Measurements from ENCODE around the gene GNG14. TPM values are rescaled to one million over a fixed set of nuclear protein-coding genes. Genes with fewer than 3 reads are reported as not detected.

GNG14 gene
- total and polyA plus RNA-seq, 2 of the 4 experiments (the other 2 are of a cell fraction), result not detected

GRCh38 chr19:12727745-12728433 lies 40.1 kb downstream of the GNG14 start:
- ATAC-seq (ENCODE audit: low read depth), result no peak
- no peak overlapping the region for H2BK5ac ChIP-seq (ENCODE audit: low read depth, low read length, poor library complexity, severe bottlenecking)
- ChIA-PET POLR2A (ENCODE audit: unreplicated experiment) (no interaction called here), CTCF (no interaction called here)
- no peak overlapping the region for H3K27ac ChIP-seq (ENCODE audit: insufficient read depth, low read length)
- intact Hi-C loops (cut with micrococcal nuclease) (no loop called here), dilution Hi-C loops (cut with HindIII; ENCODE audit: low sequenced_read_pairs, unreplicated experiment) (no loop called here), in situ Hi-C loops (cut with MboI; ENCODE audit: low sequenced_read_pairs) (no loop called here)
- WGBS, 2 experiments (ENCODE audit: extremely low coverage in 2 of 2, insufficient read length in 1 of 2), result 100% methylated on average over 3 of the region's 9 CpGs; no CpG with 5 or more reads in 1 of the 2 experiments
- no peak overlapping the region for H4K91ac ChIP-seq (ENCODE audit: insufficient read depth, low read depth, low read length)
- H3K56ac ChIP-seq (ENCODE audit: extremely low read depth, insufficient read depth, low read length), result no peak overlapping the region
- no peak overlapping the region for H3K9ac ChIP-seq (ENCODE audit: low read depth, low read length)
- no peak for DNase-seq
- no peak overlapping the region for H4K8ac ChIP-seq (ENCODE audit: low read depth in 2 of 2, low read length in 2 of 2)
- H3K9me1 ChIP-seq (ENCODE audit: insufficient read depth, low read length), result peaks cover 4% of the 10 kb centered on the region; the same call in 1 of the 2 replicates
- no peaks in the 10 kb centered on the region for H3K27me3 ChIP-seq (ENCODE audit: control insufficient read depth, insufficient read depth, low read length)
- no peak overlapping the region for H3K23ac ChIP-seq (ENCODE audit: low read depth, low read length)
- H3K4me3 ChIP-seq (ENCODE audit: insufficient read depth, low read depth, low read length), result no peak overlapping the region
- H3K4me2 ChIP-seq (ENCODE audit: low read depth, low read length), result no peak overlapping the region
- peak overlapping the region; percentile 81 for H2AK9ac ChIP-seq (replicated peaks; ENCODE audit: low read depth, low read length, poor library complexity)
- H2BK15ac ChIP-seq (ENCODE audit: low read depth, low read length), result no peak overlapping the region
- no peak overlapping the region for H4K5ac ChIP-seq (ENCODE audit: low read depth, low read length)
- H3K36me3 ChIP-seq (ENCODE audit: control insufficient read depth, insufficient read depth, low read length), result peaks cover 36% of the 10 kb centered on the region
- H3K14ac ChIP-seq (replicated peaks; ENCODE audit: low read depth, low read length), result no peak overlapping the region
- no peak overlapping the region for H3K18ac ChIP-seq (ENCODE audit: low read depth, low read length)
- peaks cover 4% of the 10 kb centered on the region; the same call in 1 of the 2 replicates for H3K4me1 ChIP-seq (ENCODE audit: control insufficient read depth, insufficient read depth, low read length)
- peaks cover 29% of the 10 kb centered on the region for H4K20me1 ChIP-seq (ENCODE audit: insufficient read depth, low read length)
- H2AFZ ChIP-seq (replicated peaks; ENCODE audit: low read length, poor library complexity), result no peak overlapping the region
- H3K79me1 ChIP-seq (ENCODE audit: low read depth in 1 of 2, low read length in 2 of 2), result peaks cover 12 to 45% of the 10 kb centered on the region in 2 experiments; a peak in 3 of 4 replicates
- H2BK120ac ChIP-seq (ENCODE audit: low read depth, low read length), result no peak overlapping the region
- H2AK5ac ChIP-seq (ENCODE audit: low read depth, low read length), result no peak overlapping the region
- no peaks in the 10 kb centered on the region for H3K9me3 ChIP-seq (ENCODE audit: control insufficient read depth, insufficient read depth, low read length)
- H2BK20ac ChIP-seq (ENCODE audit: low read depth, low read length), result no peak overlapping the region
- no peak overlapping the region for H3K4ac ChIP-seq (ENCODE audit: low read depth, low read length)
- no peak for TF ChIP-seq MXI1 (IDR thresholded peaks at IDR 0.05; ENCODE audit: borderline replicate concordance, low read depth, low read length)
- TF ChIP-seq FOS (IDR thresholded peaks at IDR 0.05; ENCODE audit: low read depth, low read length), result no peak
- no peak for TF ChIP-seq CTCF (conservative IDR thresholded peaks at IDR 0.05; ENCODE audit: low read depth, low read length)
- no peak for TF ChIP-seq MAFK (IDR thresholded peaks at IDR 0.05; ENCODE audit: low read depth, low read length)
- TF ChIP-seq RCOR1 (IDR thresholded peaks at IDR 0.05; ENCODE audit: insufficient replicate concordance, low read length), result no peak
- TF ChIP-seq BHLHE40 (IDR thresholded peaks at IDR 0.05; ENCODE audit: low read depth, low read length), result no peak
- no TSS peak for BruUV-seq (replicated peaks)

All from IMR-90 (cell line).